SK-N-MC (cell line): ENCODE results near the gene ABTB2.

Experiments used
- EZH2 ChIP-seq: fragments of 200-600 bp; sonication (generic); IDR thresholded peaks from one replicate; pipeline ENCODE4 v1.6.1; 2017; ENCODE audit warnings: antibody characterized with exemption
- POLR2AphosphoS5 ChIP-seq: IDR thresholded peaks from 2 replicates; pipeline ENCODE4 v1.6.1; 2012; ENCODE audit warnings: mild to moderate bottlenecking, low read depth, low read length, borderline replicate concordance

GRCh38 chr11:34284156-34284555 lies 73.7 kb downstream of the ABTB2 start:
- TF ChIP-seq EZH2 = no peak
- no peak for TF ChIP-seq POLR2AphosphoS5
